Pons (tissue), 1 donor: ENCODE data around the gene PPP1R2.
"Not testable (repeated sequence)": the region's sequence is repeated elsewhere in the genome, so short reads cannot be mapped to it uniquely, and the experiment has no call there.

Experiments
- DNase-seq: peaks from one replicate; pipeline ENCODE4 v3.0.0-alpha.2; 2016; ENCODE audit warnings: low spot score

PPP1R2 gene

DNA sequence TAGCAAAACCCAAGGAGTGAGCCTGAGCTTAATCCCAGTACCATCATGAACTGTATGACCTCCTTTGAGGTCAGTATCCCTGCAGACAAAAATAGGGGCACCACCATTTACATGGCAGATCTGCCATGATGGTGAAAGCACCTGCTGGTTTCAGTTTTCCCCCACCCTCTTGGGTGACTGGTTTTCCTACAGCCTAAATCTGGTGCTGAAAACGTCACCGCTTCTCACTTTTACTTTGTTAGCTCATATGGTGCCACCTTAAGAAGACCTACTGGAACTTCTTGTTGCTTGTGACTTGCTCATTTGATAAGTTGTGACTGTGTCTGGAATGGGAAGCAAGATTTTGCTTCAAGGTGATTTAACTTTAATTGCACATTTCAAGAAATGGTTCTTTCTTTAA lies 5.1 kb downstream of the PPP1R2 start:
- no peak for DNase-seq

GRCh38 chr3:195535293-195535692 lies 7.8 kb downstream of the PPP1R2 start:
- DNase-seq: no peak

GRCh38 chr3:195532834-195533233 lies 10.3 kb downstream of the PPP1R2 start:
- no peak for DNase-seq

DNA sequence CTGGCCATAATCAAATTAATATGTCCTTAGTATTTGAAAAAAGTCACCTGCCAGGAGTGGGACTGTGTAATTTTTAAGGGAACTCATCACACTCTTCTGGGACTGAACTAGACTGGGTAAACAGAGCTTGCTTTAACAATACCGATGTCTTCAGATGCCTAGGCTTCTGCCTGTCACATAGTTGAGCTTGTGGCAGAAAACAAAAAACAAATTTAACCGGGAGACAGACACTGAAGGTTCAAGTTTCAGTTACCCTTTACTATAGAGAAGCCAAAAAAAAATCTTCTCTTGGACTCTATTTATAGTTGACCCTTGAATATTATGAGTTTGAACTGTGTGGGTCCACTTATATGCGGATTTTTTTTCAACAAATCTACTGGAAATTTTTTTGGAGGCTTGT lies 10.8 kb downstream of the PPP1R2 start:
- no peak for DNase-seq

DNA sequence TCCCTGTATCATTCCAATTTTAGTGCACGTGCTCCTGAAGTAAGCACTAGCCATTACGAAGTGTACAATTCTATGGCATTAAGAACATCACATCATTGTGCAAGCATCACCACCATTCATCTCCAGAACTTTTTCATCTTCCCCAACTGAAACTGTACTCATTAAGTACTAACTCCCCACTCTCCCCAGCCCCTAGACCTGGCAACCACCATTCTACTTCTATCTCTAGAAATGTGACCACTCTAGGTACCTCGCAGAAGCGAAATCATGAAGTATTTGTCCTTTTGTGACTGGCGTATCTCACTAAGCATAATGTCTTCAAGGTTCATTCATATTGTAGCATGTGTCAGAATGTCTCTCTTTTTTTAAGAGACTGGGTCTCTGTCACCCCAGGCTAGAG lies 11.4 kb downstream of the PPP1R2 start:
- DNase-seq: no peak

- DNase-seq: no peak
Measured at GRCh38 chr3:195526492-195526891, 16.6 kb downstream of the PPP1R2 start.

GRCh38 chr3:195524171-195524896 lies 18.8 kb downstream of the PPP1R2 start:
- DNase-seq: no peak

- DNase-seq: peak; percentile 59
Measured at GRCh38 chr3:195522254-195523023, 20.7 kb downstream of the PPP1R2 start.

DNA sequence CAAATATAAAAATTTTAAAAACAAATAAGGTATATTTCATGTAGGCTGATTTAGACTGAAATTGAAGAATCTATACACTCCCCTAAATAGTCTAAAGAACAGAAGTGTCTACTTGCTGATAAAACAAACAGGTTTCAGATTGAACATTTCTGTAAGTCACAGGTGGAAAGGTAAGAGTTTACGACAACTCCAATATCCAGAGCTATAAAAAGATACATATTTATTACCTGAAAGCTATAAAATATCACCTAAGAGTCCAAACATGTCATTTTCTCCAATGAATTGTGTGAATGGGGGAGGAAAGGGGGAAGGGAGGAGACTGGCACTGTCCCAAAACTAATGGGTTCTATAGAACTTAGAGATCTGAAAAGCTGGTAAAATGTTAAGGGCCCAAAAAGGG lies 26.1 kb downstream of the PPP1R2 start:
- no peak for DNase-seq

GRCh38 chr3:195514610-195515235 lies 28.4 kb downstream of the PPP1R2 start:
- not testable (repeated sequence) for DNase-seq

DNA sequence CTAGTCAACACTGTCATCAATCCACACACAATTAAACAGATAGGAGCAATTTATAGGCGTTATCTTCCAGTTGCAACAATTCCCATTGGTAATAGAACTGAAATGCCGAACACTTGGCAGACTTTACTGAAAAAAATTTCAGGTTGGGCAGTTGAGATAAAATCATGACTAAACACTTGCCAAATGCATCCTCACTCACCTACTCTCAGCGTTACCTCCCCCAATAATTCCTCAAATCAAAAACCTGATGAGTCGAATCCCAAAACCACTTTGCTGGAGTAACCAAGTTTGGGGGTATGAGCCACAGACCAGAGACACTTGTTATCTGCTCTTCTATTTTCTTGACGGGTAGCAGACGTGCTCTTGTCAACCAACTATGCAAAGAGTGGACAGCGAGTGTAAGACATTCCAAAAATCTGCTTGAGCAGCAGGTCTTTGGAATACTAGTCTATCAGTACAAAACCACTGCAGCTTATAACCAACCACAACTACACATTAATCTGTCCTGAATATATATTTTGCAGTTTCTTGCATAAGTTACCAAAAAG lies 30.3 kb downstream of the PPP1R2 start:
- no peak for DNase-seq

- no peak for DNase-seq
Measured at GRCh38 chr3:195511136-195511535, 32.0 kb downstream of the PPP1R2 start.

GRCh38 chr3:195508185-195508584 lies 34.9 kb downstream of the PPP1R2 start:
- peak; percentile 5 for DNase-seq

DNA sequence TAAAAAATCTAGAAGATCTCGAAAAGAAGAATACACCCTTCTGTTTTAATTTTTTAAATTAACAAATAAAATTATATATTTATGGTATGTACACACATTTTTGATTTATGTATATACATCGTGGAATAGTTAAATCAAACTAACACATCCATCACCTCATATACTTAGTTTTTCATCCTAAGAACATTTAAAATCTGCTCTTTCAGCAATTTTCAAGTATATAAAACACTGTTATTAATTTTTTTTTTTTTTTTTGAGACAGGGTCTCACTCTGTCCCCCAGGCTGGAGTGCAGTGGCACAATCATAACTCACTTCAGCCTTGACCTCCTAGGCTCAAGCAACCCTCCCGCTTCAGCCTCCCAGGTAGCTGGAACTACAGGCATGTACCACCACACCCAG lies 67.5 kb downstream of the PPP1R2 start:
- DNase-seq: no peak

DNA sequence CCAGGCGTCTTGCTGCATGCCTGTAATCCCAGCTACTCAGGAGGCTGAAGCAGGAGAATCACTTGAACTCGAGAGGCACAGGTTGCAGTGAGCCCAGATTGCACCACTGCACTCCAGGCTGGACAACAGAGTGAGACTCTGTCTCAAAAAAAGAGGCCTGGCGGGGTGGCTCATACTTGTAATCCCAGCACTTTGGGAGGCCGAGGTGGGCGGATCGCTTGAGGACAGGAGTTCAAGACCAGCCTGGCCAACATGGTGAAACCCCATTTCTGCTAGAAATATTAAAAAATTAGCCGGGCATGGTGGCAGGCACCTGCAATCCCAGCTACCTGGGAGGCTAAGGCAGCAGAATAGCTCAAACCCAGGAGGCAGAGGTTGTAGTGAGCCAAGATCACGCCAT lies 68.0 kb downstream of the PPP1R2 start:
- DNase-seq: not testable (repeated sequence)

DNA sequence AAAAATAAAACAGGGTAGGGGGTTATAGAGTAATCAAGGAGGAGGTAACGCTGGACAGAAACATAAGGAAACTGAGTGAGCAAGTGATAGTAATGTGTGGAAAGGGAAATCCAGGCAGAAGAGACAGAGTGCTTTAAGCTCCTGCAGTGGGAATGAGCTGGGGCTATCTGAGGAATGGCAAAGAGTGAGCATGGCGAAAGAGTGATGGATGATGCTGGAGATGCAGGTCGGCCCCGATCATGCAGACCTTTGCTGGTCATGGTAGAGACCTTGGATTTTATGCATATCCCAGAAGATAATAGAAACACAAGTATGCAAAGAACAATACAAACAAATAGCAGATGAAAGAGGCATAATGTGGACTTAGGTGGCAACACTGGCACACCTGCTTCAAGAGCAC lies 74.3 kb downstream of the PPP1R2 start:
- no peak for DNase-seq

GRCh38 chr3:195468391-195468776 lies 74.7 kb downstream of the PPP1R2 start:
- DNase-seq: no peak

GRCh38 chr3:195467641-195468390 lies 75.3 kb downstream of the PPP1R2 start:
- no peak for DNase-seq

- DNase-seq: no peak
Measured at GRCh38 chr3:195466251-195466650, 76.9 kb downstream of the PPP1R2 start.
